ENCODE results near the gene HMOX2. TPM values are rescaled to one million over a fixed set of nuclear protein-coding genes. Genes with fewer than 3 reads are reported as not detected.

The HMOX2 gene
- total RNA-seq, 1 experiment from 2014 or later: 42.6 TPM

DNA sequence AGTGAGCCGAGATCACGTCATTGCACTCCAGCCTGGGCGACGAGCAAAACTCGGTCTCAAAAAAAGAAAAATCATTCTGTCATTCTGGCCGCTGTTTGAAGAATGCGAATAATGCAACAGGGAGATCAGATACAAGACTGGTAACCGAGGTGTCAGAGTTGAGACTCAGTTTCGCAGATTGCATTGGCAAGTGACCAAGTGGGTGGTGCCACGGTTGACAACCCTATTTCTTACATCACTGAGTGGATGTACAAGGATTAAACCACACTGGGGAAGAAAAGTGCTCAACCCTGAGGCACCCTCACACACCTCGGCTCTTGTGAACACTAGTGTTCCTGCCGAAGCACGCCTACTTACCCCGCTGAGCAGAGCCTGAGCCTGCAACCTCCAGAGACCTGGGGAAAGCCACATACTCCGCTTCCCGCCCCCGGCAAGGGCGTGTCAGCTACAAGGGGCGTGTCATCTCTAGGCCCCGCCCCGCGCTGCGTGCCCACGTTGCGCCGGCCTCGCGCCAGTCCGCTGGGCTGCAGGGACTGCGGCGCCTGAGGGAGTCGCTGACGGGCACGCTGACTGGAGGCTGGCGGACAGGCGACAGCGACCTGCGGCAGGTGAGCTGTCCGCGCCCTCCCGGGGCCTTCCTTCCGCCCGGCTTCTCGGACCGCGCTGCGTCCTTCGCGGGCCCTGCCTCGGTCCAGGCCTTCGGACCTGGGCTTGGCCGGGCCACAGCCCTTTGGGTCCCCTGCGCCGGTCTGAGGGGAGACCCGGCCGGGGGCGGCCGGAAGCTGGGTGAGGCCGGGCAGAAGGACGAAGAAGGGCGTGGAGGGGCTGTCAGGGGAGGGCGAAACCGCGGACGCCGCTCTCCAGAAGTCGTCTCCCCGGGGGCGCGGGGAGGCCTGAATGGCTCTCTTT lies at the start of gene HMOX2 (continued):
- TF ChIP-seq, protein P1, sequence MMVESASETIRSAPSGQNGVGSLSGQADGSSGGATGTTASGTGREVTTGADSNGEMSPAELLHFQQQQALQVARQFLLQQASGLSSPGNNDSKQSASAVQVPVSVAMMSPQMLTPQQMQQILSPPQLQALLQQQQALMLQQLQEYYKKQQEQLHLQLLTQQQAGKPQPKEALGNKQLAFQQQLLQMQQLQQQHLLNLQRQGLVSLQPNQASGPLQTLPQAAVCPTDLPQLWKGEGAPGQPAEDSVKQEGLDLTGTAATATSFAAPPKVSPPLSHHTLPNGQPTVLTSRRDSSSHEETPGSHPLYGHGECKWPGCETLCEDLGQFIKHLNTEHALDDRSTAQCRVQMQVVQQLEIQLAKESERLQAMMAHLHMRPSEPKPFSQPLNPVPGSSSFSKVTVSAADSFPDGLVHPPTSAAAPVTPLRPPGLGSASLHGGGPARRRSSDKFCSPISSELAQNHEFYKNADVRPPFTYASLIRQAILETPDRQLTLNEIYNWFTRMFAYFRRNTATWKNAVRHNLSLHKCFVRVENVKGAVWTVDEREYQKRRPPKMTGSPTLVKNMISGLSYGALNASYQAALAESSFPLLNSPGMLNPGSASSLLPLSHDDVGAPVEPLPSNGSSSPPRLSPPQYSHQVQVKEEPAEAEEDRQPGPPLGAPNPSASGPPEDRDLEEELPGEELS (CRISPR knock-in tag; IDR thresholded peaks at IDR 0.05): peak; percentile 99
- TF ChIP-seq FOXK1 (CRISPR knock-in tag; IDR thresholded peaks at IDR 0.05) (peak; percentile 98), IRF2 (CRISPR knock-in tag; IDR thresholded peaks at IDR 0.05; ENCODE audit: borderline replicate concordance, low read depth) (no peak), ZNF396 (CRISPR knock-in tag; IDR thresholded peaks at IDR 0.05; ENCODE audit: borderline replicate concordance) (no peak), RORB (CRISPR knock-in tag; IDR thresholded peaks at IDR 0.05) (no peak), SMAD4 (CRISPR knock-in tag; IDR thresholded peaks at IDR 0.05) (no peak), ZNF232 (CRISPR knock-in tag; IDR thresholded peaks at IDR 0.05) (peak; percentile 98), ETV6 (CRISPR knock-in tag; IDR thresholded peaks at IDR 0.05) (peak; percentile 97), ZNF416 (CRISPR knock-in tag; IDR thresholded peaks at IDR 0.05) (no peak), CREM (CRISPR knock-in tag; IDR thresholded peaks at IDR 0.05) (peak; percentile 69; the same call in 1 of the 2 replicates), JUN (CRISPR knock-in tag; IDR thresholded peaks at IDR 0.05) (no peak), JAZF1 (CRISPR knock-in tag; IDR thresholded peaks at IDR 0.05) (no peak), SOX15 (CRISPR knock-in tag; IDR thresholded peaks at IDR 0.05) (no peak), NR2C2 (CRISPR knock-in tag; IDR thresholded peaks at IDR 0.05) (0 out of 2 replicates have a peak, but pooled peaks have one; percentile 39), ZNF263 (CRISPR knock-in tag; IDR thresholded peaks at IDR 0.05; ENCODE audit: low read depth) (no peak), GRHL2 (CRISPR knock-in tag; IDR thresholded peaks at IDR 0.05; ENCODE audit: insufficient replicate concordance, severe bottlenecking) (no peak), RELA (CRISPR knock-in tag; IDR thresholded peaks at IDR 0.05; ENCODE audit: borderline replicate concordance) (peak; percentile 94; the same call in 1 of the 2 replicates), ZNF423 (CRISPR knock-in tag; IDR thresholded peaks at IDR 0.05) (no peak)
- TF ChIP-seq, protein P2, sequence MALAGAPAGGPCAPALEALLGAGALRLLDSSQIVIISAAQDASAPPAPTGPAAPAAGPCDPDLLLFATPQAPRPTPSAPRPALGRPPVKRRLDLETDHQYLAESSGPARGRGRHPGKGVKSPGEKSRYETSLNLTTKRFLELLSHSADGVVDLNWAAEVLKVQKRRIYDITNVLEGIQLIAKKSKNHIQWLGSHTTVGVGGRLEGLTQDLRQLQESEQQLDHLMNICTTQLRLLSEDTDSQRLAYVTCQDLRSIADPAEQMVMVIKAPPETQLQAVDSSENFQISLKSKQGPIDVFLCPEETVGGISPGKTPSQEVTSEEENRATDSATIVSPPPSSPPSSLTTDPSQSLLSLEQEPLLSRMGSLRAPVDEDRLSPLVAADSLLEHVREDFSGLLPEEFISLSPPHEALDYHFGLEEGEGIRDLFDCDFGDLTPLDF (CRISPR knock-in tag; IDR thresholded peaks at IDR 0.05): peak; percentile 94
- TF ChIP-seq, protein P3, sequence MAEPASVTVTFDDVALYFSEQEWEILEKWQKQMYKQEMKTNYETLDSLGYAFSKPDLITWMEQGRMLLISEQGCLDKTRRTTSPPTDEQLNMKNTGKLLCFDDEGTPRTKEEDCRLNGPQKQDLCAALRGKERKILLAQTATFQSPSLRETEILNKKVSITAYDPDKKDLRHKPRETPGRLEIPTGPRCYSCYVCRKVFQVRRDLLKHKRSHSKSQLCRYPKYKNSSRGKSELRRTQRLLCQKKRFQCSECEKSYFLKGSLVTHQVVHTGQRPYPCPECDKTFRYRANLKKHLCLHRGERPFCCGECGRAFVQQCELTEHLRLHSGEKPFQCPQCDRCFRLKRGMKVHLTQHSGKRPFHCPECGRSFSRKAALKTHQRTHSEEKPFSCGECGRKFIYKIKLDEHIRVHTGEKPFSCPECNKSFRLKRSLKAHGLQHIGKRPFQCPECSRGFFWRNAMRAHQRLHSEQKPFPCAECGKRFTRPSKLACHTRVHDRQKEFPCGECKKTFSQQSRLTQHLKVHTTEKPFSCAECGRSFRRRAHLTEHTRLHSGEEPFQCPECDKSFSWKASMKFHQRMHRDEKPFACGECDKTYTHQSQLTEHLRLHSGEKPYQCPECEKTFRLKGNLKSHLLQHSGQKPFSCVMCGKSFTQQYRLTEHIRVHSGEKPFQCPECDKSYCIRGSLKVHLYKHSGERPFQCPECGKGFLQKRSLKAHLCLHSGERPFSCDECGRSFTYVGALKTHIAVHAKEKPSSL (CRISPR knock-in tag; conservative IDR thresholded peaks at IDR 0.05): no peak
- TF ChIP-seq, protein P4, sequence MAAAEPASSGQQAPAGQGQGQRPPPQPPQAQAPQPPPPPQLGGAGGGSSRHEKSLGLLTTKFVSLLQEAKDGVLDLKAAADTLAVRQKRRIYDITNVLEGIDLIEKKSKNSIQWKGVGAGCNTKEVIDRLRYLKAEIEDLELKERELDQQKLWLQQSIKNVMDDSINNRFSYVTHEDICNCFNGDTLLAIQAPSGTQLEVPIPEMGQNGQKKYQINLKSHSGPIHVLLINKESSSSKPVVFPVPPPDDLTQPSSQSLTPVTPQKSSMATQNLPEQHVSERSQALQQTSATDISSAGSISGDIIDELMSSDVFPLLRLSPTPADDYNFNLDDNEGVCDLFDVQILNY (CRISPR knock-in tag; IDR thresholded peaks at IDR 0.05): peak; percentile 97
- TF ChIP-seq, protein P5, sequence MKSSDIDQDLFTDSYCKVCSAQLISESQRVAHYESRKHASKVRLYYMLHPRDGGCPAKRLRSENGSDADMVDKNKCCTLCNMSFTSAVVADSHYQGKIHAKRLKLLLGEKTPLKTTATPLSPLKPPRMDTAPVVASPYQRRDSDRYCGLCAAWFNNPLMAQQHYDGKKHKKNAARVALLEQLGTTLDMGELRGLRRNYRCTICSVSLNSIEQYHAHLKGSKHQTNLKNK (CRISPR knock-in tag; IDR thresholded peaks at IDR 0.05): no peak
- TF ChIP-seq, protein P6, sequence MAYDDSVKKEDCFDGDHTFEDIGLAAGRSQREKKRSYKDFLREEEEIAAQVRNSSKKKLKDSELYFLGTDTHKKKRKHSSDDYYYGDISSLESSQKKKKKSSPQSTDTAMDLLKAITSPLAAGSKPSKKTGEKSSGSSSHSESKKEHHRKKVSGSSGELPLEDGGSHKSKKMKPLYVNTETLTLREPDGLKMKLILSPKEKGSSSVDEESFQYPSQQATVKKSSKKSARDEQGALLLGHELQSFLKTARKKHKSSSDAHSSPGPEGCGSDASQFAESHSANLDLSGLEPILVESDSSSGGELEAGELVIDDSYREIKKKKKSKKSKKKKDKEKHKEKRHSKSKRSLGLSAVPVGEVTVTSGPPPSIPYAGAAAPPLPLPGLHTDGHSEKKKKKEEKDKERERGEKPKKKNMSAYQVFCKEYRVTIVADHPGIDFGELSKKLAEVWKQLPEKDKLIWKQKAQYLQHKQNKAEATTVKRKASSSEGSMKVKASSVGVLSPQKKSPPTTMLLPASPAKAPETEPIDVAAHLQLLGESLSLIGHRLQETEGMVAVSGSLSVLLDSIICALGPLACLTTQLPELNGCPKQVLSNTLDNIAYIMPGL (CRISPR knock-in tag; IDR thresholded peaks at IDR 0.05): peak; percentile 99
- TF ChIP-seq, protein P7, sequence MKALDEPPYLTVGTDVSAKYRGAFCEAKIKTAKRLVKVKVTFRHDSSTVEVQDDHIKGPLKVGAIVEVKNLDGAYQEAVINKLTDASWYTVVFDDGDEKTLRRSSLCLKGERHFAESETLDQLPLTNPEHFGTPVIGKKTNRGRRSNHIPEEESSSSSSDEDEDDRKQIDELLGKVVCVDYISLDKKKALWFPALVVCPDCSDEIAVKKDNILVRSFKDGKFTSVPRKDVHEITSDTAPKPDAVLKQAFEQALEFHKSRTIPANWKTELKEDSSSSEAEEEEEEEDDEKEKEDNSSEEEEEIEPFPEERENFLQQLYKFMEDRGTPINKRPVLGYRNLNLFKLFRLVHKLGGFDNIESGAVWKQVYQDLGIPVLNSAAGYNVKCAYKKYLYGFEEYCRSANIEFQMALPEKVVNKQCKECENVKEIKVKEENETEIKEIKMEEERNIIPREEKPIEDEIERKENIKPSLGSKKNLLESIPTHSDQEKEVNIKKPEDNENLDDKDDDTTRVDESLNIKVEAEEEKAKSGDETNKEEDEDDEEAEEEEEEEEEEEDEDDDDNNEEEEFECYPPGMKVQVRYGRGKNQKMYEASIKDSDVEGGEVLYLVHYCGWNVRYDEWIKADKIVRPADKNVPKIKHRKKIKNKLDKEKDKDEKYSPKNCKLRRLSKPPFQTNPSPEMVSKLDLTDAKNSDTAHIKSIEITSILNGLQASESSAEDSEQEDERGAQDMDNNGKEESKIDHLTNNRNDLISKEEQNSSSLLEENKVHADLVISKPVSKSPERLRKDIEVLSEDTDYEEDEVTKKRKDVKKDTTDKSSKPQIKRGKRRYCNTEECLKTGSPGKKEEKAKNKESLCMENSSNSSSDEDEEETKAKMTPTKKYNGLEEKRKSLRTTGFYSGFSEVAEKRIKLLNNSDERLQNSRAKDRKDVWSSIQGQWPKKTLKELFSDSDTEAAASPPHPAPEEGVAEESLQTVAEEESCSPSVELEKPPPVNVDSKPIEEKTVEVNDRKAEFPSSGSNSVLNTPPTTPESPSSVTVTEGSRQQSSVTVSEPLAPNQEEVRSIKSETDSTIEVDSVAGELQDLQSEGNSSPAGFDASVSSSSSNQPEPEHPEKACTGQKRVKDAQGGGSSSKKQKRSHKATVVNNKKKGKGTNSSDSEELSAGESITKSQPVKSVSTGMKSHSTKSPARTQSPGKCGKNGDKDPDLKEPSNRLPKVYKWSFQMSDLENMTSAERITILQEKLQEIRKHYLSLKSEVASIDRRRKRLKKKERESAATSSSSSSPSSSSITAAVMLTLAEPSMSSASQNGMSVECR (CRISPR knock-in tag; IDR thresholded peaks at IDR 0.05; ENCODE audit: borderline replicate concordance): peak; percentile 69; the same call in 1 of the 2 replicates
- TF ChIP-seq, protein P8, sequence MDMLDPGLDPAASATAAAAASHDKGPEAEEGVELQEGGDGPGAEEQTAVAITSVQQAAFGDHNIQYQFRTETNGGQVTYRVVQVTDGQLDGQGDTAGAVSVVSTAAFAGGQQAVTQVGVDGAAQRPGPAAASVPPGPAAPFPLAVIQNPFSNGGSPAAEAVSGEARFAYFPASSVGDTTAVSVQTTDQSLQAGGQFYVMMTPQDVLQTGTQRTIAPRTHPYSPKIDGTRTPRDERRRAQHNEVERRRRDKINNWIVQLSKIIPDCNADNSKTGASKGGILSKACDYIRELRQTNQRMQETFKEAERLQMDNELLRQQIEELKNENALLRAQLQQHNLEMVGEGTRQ (CRISPR knock-in tag; IDR thresholded peaks at IDR 0.05): peak; percentile 61

All from WTC11 (cell line).